NOMO-1 treated with DMSO at 0.1 percent for 48 hours (cell line): ENCODE data around the gene ASXL1.

Source experiments
- DNase-seq: peaks from one replicate; lab custom pipeline; 2025; ENCODE audit not compliant: unreplicated experiment; lab: John Stamatoyannopoulos, UW

Gene ASXL1

GRCh38 chr20:32451340-32451681 is 93.2 kb downstream of the ASXL1 start:
- DNase-seq = no peak

GRCh38 chr20:32451682-32452461 is 93.7 kb downstream of the ASXL1 start:
- DNase-seq = no peak

GRCh38 chr20:32452776-32453466 is 94.8 kb downstream of the ASXL1 start:
- no peak for DNase-seq

- no peak for DNase-seq
These were observed 95.5 kb downstream of the ASXL1 start for GRCh38 chr20:32453467-32454163.

- DNase-seq = no peak
These were observed 96.3 kb downstream of the ASXL1 start for GRCh38 chr20:32454164-32455145.

- no peak for DNase-seq
These were observed 97.2 kb downstream of the ASXL1 start for GRCh38 chr20:32455171-32455900.

GRCh38 chr20:32455901-32456701 is 98.0 kb downstream of the ASXL1 start:
- no peak for DNase-seq

- DNase-seq = no peak
These were observed 98.8 kb downstream of the ASXL1 start for GRCh38 chr20:32456869-32457478.

- no peak for DNase-seq
These were observed 99.4 kb downstream of the ASXL1 start for GRCh38 chr20:32457479-32457986.

GRCh38 chr20:32458061-32458836 is 100.1 kb downstream of the ASXL1 start:
- no peak for DNase-seq

- DNase-seq = no peak
These were observed 100.7 kb downstream of the ASXL1 start for GRCh38 chr20:32458837-32459220.

GRCh38 chr20:32460231-32460630 is 102.1 kb downstream of the ASXL1 start:
- no peak for DNase-seq

GRCh38 chr20:32460683-32461320 is 102.7 kb downstream of the ASXL1 start:
- no peak for DNase-seq

GRCh38 chr20:32461836-32462600 is 103.9 kb downstream of the ASXL1 start:
- DNase-seq = no peak

GRCh38 chr20:32462900-32463641 is 104.9 kb downstream of the ASXL1 start:
- no peak for DNase-seq
